HG02623 (cell line): ENCODE measurements around the gene SOWAHA.
"Not testable (repeated sequence)": the region's sequence is repeated elsewhere in the genome, so short reads cannot be mapped to it uniquely, and the experiment has no call there.

Source experiments
- ATAC-seq: cut with Tn5 transposase; IDR thresholded peaks from one replicate; pipeline ENCODE4 v1.9.1; 2021; ENCODE audit warnings: moderate library complexity; ENCODE audit not compliant: unreplicated experiment

The SOWAHA gene

GRCh38 chr5:132777209-132778069, 35.7 kb upstream of the SOWAHA start, which contains the start of gene SEPTIN8:
Gene SEPTIN8, minus strand, starts transcription at chr5:132777239. Its CDS starts 102 bp downstream, at chr5:132777137.
- peak; percentile 58 for ATAC-seq

GRCh38 chr5:132778129-132778528, 35.0 kb upstream of the SOWAHA start:
- ATAC-seq = no peak

GRCh38 chr5:132778856-132779255, 34.2 kb upstream of the SOWAHA start:
- ATAC-seq = no peak

DNA sequence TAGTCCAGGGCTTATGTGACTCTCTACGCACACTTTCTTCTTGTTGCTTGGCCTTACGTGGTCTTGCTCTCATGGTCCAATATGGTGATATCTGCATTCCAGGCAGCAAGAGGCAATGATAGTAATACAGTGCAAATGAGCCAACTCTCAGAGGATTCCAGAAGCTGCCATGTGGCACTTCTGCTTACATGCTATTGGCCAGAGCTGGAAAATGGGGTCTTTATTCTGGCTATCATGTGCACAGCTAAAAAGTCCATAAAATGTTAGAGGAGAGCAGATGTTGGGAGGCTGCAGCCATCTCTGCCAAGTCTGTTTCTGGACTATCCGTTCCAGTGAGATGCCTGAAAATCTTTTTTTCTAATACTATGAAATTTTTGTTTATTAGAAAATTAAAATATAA, 33.1 kb upstream of the SOWAHA start:
- ATAC-seq = no peak

DNA sequence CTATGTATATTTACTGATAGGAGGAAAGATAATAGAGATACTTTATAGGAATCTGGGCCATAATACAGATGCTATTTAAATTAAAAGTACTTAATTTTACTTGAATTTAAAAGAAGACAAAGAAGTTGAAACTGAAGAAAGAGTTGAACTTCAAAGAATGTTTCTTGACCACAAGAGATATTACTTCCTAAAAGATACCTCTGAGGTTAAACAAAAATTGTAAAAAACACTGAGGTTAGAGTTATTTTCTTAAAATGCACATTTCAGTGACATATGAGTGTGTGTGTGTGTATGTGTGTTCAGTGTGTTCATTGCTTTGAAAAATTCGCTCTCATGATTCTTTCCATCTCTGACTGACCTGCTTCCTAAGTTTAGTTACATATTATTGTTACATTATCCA, 32.5 kb upstream of the SOWAHA start:
- no peak for ATAC-seq

DNA sequence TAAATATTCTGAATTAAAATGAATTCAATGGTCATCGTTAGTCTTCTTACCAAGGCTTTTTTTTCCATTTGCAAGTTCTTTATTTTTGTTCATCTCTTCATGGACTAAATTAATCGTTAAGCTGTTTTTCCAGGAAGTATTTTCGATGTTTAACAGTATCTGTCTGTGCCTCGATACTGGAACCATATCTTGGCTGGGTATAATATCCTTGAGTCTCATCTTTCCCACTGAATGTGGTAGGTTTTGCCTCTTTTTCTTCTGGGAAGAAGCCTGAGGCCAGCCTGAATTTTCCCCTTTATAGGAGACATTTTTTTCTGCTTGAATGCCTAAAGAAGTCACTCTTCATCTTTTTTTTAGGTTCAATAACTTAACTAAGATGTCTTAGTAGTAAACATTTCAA, 32.1 kb upstream of the SOWAHA start:
- no peak for ATAC-seq

DNA sequence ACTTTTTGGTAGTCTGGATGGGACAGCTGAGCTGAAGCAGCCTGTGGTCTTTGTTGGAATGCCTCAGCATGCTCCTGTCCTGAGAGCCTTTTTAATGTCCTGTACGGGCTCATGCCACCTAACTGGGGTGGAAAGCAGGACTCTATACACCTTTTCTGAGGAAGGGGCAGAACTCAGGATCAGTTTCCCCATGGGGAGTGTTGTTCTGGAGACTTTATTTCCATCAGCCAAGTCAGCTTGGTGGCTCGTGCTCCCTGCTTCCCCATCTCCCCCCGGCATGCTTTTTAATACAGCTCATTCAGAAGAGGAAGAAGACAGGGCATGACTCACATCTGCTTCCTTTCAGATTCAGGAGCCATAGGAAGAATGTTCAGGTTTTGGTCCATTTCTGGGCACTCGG, 31.0 kb upstream of the SOWAHA start:
- no peak for ATAC-seq

GRCh38 chr5:132785365-132785764, 27.7 kb upstream of the SOWAHA start:
- no peak for ATAC-seq

- ATAC-seq = no peak
Measured at GRCh38 chr5:132785864-132786263, 27.2 kb upstream of the SOWAHA start.

DNA sequence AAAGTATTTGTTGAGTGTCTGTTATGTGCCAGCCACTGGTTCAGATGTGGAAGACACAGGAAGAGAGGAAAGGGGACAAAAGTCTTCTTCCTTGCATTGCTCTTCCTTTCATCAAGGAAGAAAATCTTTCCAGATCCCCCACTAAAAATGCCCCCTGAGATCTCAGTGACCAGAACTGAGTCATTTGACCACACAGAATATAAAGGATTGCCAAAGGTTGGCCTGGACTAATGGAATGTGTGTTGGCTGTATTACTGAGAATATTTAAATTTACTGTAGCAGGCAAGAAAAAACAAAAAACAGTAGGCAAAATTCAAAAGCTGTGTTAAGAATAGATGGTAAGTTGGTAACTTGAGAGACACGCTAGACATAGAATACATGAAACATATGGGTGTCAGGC, 26.0 kb upstream of the SOWAHA start:
- no peak for ATAC-seq

- ATAC-seq = no peak
Measured at GRCh38 chr5:132788508-132788907, 24.6 kb upstream of the SOWAHA start.

DNA sequence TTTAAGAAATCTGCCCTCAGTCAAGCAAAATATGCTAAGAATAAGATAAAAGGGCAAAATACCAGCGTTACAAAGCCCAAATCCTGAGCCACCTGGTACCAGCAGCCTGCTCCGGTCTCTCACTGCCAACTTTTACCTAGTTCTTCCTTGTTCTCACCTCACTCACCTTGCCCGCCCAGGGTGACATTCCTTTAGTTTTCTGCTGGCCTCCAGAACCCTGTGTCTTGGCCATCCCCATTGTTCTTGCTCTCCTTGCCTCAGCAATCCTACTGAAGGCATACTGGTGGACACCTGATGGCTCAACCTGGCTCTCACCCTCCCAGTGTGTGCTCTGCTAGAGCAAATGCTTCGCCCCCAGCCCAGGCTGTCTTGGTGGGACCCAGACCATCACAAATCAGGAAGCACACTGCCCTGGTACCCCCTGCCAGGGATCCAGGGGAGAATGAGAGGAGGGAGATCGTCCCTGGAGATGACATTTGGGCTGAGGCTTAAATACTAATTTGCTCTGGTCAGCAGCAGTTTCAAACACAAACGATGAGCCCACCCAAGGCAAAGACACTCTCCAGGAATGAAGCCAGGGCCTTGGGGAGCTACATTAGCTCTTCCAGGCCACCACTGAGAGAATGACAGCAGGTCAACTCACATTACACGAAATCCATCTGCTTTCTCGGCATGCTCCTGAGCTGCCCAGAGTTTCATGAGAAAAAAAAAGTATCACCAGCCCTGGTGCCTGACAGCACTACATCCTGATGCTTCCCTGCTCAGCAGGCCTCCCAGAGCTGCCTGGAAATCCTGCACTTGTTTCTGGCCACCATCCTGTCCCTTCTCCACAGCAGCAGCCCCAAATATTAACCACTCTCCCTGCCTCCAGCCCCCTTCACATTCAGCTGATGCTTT, 23.9 kb upstream of the SOWAHA start:
- no peak for ATAC-seq

GRCh38 chr5:132790201-132790865, 22.8 kb upstream of the SOWAHA start:
- no peak for ATAC-seq

DNA sequence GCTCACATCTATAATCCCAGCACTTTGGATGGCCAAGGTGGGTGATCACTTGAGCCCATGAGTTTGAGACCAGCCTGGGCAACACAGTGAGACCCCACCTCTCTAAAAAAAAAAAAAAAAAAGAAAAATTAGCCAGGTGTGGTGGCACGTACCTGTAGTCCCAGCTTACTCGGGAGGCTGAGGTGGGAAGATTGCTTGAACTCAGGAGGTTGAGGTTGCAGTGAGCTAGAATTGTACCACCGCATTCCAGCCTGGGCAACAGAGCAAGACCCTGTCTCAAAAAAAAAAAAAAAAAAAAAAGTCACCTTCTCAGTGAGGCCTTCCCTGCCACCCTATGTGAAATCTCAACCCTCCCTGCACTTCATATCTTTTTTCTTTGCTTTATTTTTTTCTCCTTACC, 22.1 kb upstream of the SOWAHA start:
- ATAC-seq = no peak

DNA sequence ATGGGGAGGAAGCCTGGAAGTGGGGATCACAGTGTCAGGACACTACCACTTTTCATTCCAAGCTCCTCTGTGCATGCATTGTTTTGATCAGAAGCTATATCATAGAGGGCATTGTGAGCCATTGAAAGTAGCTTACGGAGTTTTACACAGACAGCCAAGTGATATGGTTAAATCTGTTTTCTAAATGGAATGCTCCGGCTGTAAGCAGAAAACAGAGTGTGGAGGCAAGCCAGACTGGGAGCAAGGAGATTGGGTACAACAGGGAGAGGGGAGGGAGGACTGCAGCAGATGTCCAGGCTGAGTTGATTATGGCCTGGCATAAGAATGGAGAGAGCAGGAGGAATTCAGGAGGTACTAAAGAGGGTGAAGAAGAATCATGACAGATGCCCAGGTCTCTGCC, 15.5 kb upstream of the SOWAHA start:
- ATAC-seq = no peak

GRCh38 chr5:132799392-132799791, 13.7 kb upstream of the SOWAHA start:
- ATAC-seq = no peak

- ATAC-seq = no peak
Measured at GRCh38 chr5:132800545-132800944, 12.6 kb upstream of the SOWAHA start.

- ATAC-seq = no peak
Measured at GRCh38 chr5:132802044-132802684, 10.9 kb upstream of the SOWAHA start.

DNA sequence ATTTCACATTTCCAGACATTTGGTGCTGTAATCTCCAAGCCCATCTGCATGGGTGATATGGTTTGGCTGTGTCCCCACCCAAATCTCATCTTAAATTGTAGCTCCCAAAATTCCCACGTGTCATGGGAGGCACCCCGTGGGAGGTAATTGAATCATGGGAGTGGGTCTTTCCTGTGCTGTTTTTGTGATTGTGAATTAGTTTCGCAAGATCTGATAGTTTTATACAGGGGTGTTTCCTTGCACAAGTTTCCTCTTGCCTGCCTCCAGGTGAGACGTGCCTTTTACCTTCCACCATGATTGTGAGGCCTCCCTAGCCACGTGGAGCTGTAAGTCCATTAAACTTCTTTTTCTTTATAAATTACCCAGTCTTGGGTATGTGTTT, 10.4 kb upstream of the SOWAHA start:
- not testable (repeated sequence) for ATAC-seq

DNA sequence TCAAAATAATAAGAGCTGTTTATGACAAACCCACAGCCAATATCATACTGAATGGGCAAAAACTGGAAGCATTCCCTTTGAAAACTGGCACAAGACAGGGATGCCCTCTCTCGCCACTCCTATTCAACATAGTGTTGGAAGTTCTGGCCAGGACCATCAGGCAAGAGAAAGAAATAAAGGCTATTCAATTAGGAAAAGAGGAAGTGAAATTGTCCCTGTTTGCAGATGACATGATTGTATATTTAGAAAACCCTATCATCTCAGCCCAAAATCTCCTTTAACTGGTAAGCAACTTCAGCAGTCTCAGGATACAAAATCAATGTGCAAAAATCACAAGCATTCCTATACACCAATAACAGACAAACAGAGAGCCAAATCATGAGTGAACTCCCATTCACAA, 8.9 kb upstream of the SOWAHA start:
- ATAC-seq = not testable (repeated sequence)

GRCh38 chr5:132805872-132806271, 7.2 kb upstream of the SOWAHA start:
- not testable (repeated sequence) for ATAC-seq
